Measurements from ENCODE around the gene ELOVL3.

DNA sequence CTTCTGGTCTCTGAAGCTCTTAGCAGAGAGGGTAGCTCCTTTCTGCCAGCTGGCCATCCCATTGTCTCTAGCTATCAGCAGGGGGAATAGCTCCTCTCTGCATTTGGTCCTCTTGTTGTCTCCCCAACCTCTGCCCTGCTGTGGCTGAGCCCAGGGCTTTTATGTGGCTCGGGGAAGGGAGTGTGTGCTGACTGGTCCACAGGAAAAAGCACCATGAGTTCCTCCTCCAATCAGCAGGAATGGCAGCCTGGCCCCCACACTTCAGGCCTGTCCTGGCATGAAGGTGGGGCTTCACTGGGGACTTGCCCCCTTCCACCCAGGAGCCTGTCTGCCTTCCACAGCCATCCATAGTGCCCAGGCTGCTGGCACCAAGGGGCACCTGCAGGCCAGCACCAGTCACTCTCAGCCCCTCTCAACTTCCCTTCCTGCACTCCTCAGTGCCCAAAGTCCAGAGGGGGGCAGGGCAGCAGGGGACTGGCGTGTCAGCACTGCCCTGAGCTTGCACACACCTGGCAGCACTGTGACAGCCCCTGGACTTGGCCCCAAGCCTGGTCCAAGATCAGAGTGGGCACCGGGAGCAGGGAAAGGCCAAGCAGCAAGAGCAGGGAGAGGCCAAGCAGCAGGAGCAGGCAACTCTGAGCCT lies 37.7 kb upstream of the ELOVL3 start:
- TF ChIP-seq POLR2A (IDR thresholded peaks at IDR 0.05; ENCODE audit: low read depth, low read length), result no peak
- TF ChIP-seq, protein P1, sequence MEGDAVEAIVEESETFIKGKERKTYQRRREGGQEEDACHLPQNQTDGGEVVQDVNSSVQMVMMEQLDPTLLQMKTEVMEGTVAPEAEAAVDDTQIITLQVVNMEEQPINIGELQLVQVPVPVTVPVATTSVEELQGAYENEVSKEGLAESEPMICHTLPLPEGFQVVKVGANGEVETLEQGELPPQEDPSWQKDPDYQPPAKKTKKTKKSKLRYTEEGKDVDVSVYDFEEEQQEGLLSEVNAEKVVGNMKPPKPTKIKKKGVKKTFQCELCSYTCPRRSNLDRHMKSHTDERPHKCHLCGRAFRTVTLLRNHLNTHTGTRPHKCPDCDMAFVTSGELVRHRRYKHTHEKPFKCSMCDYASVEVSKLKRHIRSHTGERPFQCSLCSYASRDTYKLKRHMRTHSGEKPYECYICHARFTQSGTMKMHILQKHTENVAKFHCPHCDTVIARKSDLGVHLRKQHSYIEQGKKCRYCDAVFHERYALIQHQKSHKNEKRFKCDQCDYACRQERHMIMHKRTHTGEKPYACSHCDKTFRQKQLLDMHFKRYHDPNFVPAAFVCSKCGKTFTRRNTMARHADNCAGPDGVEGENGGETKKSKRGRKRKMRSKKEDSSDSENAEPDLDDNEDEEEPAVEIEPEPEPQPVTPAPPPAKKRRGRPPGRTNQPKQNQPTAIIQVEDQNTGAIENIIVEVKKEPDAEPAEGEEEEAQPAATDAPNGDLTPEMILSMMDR (IDR thresholded peaks at IDR 0.05; ENCODE audit: extremely low read depth in 1 of 2, insufficient read depth in 1 of 2, low read depth in 1 of 2, low read length in 2 of 2), result no peak
- no peak for TF ChIP-seq POLR2AphosphoS5 (IDR thresholded peaks at IDR 0.05; ENCODE audit: insufficient read depth, low read depth, low read length)
- TF ChIP-seq EZH2 (IDR thresholded peaks at IDR 0.05; ENCODE audit: borderline replicate concordance, low read depth, low read length, severe bottlenecking), result no peak
- no peak for TF ChIP-seq FOS (IDR thresholded peaks at IDR 0.05; ENCODE audit: borderline replicate concordance, insufficient read depth, low read length)
- TF ChIP-seq, protein P2, sequence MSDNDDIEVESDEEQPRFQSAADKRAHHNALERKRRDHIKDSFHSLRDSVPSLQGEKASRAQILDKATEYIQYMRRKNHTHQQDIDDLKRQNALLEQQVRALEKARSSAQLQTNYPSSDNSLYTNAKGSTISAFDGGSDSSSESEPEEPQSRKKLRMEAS (IDR thresholded peaks at IDR 0.05; ENCODE audit: insufficient read depth, insufficient read length), result no peak
